NT2/D1 (cell line): ENCODE measurements around the gene RGS9.
"Not testable (repeated sequence)": the region's sequence is repeated elsewhere in the genome, so short reads cannot be mapped to it uniquely, and the experiment has no call there.

Experiments
- DNase-seq: peaks from one replicate; pipeline ENCODE4 v3.0.0-alpha.2; 2011; ENCODE audit warnings: low read depth, low spot score
- H3K27me3 ChIP-seq: 2 replicates; pipeline ENCODE4 v1.6.0; 2011; ENCODE audit warnings: mild to moderate bottlenecking; ENCODE audit not compliant: insufficient read length, insufficient read depth
- H3K36me3 ChIP-seq: 2 replicates; pipeline ENCODE4 v1.6.1; 2011; ENCODE audit warnings: mild to moderate bottlenecking, low read length, mixed read lengths; ENCODE audit not compliant: insufficient read depth, insufficient read length
- H3K4me1 ChIP-seq: 2 replicates; pipeline ENCODE4 v1.5.1; 2011; ENCODE audit not compliant: insufficient read depth, insufficient read length
- H3K4me3 ChIP-seq: 2 replicates; pipeline ENCODE4 v1.5.1; 2011; ENCODE audit warnings: low read depth; ENCODE audit not compliant: insufficient read length
- H3K9ac ChIP-seq: 2 replicates; pipeline ENCODE4 v1.6.0; 2011; ENCODE audit warnings: low read depth; ENCODE audit not compliant: insufficient read length
- H3K9me3 ChIP-seq: 2 replicates; pipeline ENCODE4 v1.5.1; 2011; ENCODE audit warnings: mild to moderate bottlenecking, low read length; ENCODE audit not compliant: insufficient read depth
- SUZ12 ChIP-seq: IDR thresholded peaks from 2 replicates; pipeline ENCODE4 v1.6.1; 2011; ENCODE audit not compliant: insufficient read length, insufficient read depth; ENCODE audit errors: extremely low read depth
- YY1 ChIP-seq: IDR thresholded peaks from 2 replicates; pipeline ENCODE4 v1.6.1; 2011; ENCODE audit not compliant: insufficient read length, insufficient read depth
- ZNF274 ChIP-seq: IDR thresholded peaks from 2 replicates; pipeline ENCODE4 v1.6.1; 2011; ENCODE audit warnings: mild to moderate bottlenecking, low read depth, low read length

The RGS9 gene

DNA sequence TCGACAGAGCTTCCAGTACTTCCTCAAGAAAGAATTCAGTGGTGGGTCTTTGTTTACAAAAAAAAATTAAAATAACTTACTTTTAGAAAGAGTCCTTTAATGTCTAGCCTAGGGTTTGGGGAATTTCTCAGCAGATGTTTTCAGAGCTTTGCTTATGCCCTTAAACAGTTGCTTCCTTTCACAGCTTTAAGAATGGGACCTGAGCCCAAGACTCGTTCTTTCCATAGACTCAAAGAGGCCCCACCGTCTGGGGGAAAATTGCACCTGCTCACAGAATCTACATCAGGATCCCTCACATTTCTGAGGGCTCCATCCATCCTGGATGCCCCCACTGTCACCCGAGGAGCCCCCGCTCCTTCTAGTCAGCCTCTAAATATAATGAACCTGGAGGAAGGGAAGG is 60.0 kb downstream of the RGS9 start:
- DNase-seq, result no peak
- no peak overlapping the region for H3K4me3 ChIP-seq
- no peak overlapping the region for H3K9ac ChIP-seq
- TF ChIP-seq YY1, result no peak
- no peaks in the 10 kb centered on the region for H3K36me3 ChIP-seq
- H3K9me3 ChIP-seq, result no peaks in the 10 kb centered on the region
- no peaks in the 10 kb centered on the region for H3K27me3 ChIP-seq
- H3K4me1 ChIP-seq, result no peaks in the 10 kb centered on the region

DNA sequence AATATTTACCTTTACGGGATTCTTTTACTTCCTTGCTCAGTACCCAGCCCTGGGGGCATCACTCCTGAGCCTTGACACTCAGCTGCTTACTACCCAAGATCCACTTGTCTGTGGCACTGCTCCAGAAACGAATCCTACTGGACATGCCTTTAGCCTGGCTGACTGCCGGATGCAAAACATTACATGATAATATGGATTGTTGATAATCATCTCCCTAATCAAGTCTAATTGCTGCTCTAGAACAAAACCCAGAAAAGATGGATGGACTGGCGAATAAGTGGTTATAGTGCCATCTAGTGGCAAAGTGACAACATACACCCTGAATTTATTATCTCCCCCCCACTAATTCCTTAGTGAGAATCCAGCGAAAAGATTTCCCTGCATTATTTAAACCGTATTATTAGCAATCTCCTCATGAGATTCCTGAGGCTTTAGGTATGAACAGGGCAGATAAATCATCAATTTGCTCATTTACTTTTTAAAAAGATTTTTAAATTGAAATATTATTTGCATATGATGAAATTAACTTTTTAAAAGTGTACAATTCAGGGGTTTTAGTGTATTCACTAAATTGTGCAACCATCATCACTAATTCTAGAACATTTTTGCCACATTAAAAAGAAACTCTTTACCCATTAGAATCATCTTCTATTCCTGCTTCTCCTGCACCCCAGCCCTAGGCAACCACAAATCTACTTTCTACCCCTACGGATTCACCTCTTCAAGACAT is 61.6 kb downstream of the RGS9 start:
- Histone ChIP-seq H3K4me3 (no peak overlapping the region), H3K36me3 (no peaks in the 10 kb centered on the region), H3K4me1 (no peaks in the 10 kb centered on the region), H3K27me3 (no peaks in the 10 kb centered on the region), H3K9ac (no peak overlapping the region), H3K9me3 (no peaks in the 10 kb centered on the region)
- TF ChIP-seq YY1 (no peak), SUZ12 (no peak), ZNF274 (no peak)
- DNase-seq, result no peak

DNA sequence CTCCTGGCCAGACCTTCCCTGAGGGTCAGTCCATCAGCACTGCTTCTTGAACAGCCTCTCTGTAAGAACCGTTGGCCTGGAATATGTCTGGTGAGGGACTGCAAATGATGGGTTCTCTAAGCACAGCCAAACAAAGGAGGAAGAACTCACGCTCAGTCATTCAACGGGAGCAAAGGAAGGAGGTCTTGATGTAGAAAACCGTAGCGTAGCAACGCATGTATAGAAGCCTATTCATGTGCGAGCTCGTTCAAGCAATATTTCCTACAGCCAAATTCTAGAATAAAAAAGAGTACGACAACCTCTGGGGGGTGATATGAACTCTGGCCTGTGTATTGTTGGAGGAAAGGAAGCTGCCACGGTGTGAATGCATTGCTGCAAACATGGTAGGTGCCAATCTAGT is 64.2 kb downstream of the RGS9 start:
- peaks cover 8% of the 10 kb centered on the region; the same call in 1 of the 2 replicates for H3K9me3 ChIP-seq
- no peak for TF ChIP-seq ZNF274
- DNase-seq, result no peak
- no peaks in the 10 kb centered on the region for H3K27me3 ChIP-seq
- no peak overlapping the region for H3K9ac ChIP-seq
- H3K4me3 ChIP-seq, result no peak overlapping the region
- H3K4me1 ChIP-seq, result no peaks in the 10 kb centered on the region
- H3K36me3 ChIP-seq, result no peaks in the 10 kb centered on the region

DNA sequence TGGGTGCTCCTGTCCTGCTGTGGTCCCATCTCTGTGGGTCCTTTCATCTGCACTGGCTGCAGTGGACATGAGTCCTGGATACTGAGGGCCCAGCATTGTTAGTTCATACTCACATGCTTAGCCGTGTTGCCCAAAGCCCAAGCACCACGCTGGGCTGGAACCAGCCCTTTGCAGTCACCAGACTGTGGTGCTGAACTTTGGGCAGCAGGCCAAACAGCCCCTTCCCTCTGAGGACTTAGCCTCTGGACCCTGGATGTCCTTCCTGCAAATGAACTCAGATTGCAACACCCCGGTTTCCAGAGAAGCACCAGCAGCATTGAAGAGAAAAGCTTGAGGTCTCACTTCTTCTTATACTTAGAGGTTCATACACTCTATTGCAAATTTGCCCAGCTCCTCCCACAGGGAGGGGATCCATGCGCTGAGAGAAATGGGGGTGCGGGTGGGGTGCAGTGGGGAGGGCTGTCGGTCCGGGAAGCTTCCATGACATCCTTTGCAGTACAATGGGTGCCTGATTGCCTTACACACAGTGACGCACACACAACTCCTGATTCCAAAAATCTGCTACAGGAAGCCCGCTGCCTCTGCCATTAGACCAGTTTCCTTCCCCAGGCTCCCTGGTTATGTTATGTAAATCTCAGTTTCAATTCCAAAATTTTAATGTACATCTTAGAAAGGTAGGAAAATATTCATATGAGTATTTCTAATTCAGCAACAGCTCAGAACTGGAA is 65.8 kb downstream of the RGS9 start:
- Histone ChIP-seq H3K36me3 (no peaks in the 10 kb centered on the region), H3K9ac (no peak overlapping the region), H3K9me3 (peaks cover 8% of the 10 kb centered on the region; the same call in 1 of the 2 replicates), H3K4me3 (no peak overlapping the region), H3K4me1 (no peaks in the 10 kb centered on the region), H3K27me3 (no peaks in the 10 kb centered on the region)
- TF ChIP-seq SUZ12, result no peak
- no peak for TF ChIP-seq ZNF274
- no peak for TF ChIP-seq YY1
- DNase-seq, result no peak

DNA sequence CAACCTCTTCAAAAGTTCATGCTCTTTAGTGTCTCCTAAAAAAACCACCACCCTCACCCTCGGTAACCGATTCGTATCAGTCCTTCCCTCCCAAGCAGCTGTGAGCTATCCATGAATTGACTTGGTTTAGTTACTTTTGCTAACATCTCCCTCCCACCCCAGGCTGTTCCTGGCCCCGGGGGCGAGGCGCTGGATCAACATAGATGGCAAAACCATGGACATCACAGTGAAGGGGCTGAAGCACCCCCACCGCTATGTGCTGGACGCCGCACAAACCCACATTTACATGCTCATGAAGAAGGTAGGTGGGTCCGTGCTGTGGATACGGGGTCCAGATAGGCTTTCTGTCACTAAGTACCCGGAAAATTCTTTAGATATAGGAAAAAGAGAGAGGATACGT is 66.8 kb downstream of the RGS9 start:
- Histone ChIP-seq H3K4me3 (no peak overlapping the region), H3K4me1 (no peaks in the 10 kb centered on the region), H3K9ac (no peak overlapping the region), H3K27me3 (no peaks in the 10 kb centered on the region), H3K36me3 (no peaks in the 10 kb centered on the region), H3K9me3 (peaks cover 8% of the 10 kb centered on the region; the same call in 1 of the 2 replicates)
- no peak for TF ChIP-seq YY1
- TF ChIP-seq SUZ12, result no peak
- TF ChIP-seq ZNF274, result no peak
- no peak for DNase-seq

DNA sequence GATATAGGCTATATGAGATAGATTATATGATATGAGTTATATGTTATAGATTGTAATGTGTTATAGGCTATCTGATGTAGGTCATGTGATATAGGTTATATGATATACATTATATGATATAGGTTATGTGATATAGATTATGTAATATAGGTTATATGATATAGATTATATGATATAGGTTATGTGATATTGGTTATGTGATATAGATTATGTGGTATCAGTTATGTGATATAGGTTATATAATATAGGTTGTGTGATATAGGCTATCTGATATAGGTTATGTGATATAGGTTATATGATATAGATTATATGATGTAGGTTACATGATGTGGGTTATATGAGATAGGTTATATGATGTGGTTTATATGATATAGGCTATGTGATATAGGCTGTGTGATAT is 68.5 kb downstream of the RGS9 start:
- no peak for DNase-seq
- no peaks in the 10 kb centered on the region for H3K27me3 ChIP-seq
- H3K4me1 ChIP-seq, result peaks cover 6% of the 10 kb centered on the region
- H3K9me3 ChIP-seq, result peaks cover 8% of the 10 kb centered on the region; the same call in 1 of the 2 replicates
- TF ChIP-seq SUZ12 (no peak), YY1 (no peak), ZNF274 (no peak)
- H3K36me3 ChIP-seq, result no peaks in the 10 kb centered on the region
- H3K4me3 ChIP-seq, result no peak overlapping the region
- H3K9ac ChIP-seq, result no peak overlapping the region

DNA sequence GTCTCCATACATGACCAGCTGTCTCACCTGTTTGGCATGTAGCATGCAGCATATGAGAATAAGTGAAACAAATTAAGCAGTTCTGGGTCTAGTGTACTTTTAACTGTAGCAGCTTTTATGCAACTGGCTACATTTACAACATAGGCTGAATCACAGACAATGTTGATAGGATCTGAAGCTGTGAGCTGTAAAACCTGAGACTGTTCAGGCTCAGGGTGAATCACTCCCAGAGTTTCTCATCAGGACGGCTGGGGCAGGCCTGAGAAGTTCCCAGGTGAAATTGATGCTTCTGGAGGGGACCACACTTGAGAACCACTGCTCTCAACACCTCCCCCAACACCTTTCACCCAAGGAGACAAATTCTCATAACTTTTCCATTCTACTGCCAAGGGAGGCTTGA is 70.3 kb downstream of the RGS9 start:
- not testable (repeated sequence) for H3K9ac ChIP-seq, H3K9me3 ChIP-seq, H3K27me3 ChIP-seq, H3K4me1 ChIP-seq, DNase-seq, H3K36me3 ChIP-seq, H3K4me3 ChIP-seq

DNA sequence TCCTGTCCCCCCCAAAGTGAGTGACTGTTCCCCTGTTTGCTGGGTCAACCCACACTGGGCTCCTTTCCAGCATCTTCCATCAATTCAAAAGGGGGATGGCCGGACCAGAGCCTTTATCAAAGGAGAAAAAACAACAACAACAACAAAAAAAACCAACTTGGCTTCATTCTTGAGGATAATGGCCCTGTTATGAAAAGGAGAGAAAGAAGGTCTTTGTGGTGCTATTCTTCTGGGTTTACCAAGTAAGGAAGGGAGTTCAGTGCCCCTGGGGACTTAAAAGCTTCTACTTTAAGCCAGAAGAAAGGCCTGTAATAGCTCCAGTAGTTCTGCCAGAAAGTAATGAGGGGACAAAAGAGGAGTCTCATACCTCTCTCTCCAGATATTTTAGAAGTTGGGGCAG is 71.5 kb downstream of the RGS9 start:
- no peak for DNase-seq
- H3K4me3 ChIP-seq, result no peak overlapping the region
- no peak overlapping the region for H3K9ac ChIP-seq
- H3K27me3 ChIP-seq, result no peaks in the 10 kb centered on the region
- peaks cover 6% of the 10 kb centered on the region for H3K4me1 ChIP-seq
- peaks cover 8% of the 10 kb centered on the region; the same call in 1 of the 2 replicates for H3K9me3 ChIP-seq
- H3K36me3 ChIP-seq, result no peaks in the 10 kb centered on the region
- TF ChIP-seq SUZ12, result no peak
- TF ChIP-seq YY1, result no peak
- TF ChIP-seq ZNF274, result no peak
